Stomach smooth muscle (tissue), 2 donors: ENCODE measurements around the gene LTB.
A peak's percentile ranks its signal among the peaks of the same experiment; 100 is the strongest.
"Not testable (repeated sequence)": the region's sequence is repeated elsewhere in the genome, so short reads cannot be mapped to it uniquely, and the experiment has no call there.

ENCODE experiments used
- H3K27ac ChIP-seq: one replicate; pipeline ENCODE4 v1.7.0; 2013; ENCODE audit warnings: mild to moderate bottlenecking, low read length, inconsistent platforms
- H3K27me3 ChIP-seq, 2 donors: one replicate each; pipeline ENCODE4 v1.7.0; 2013; ENCODE audit warnings: low read length in 2 of 2; ENCODE audit not compliant: insufficient read depth in 2 of 2, control insufficient read depth in 1 of 2
- H3K36me3 ChIP-seq, 2 donors: one replicate each; pipeline ENCODE4 v1.7.0; 2013; ENCODE audit warnings: low read length in 2 of 2; ENCODE audit not compliant: control insufficient read depth in 2 of 2, insufficient read depth in 2 of 2
- H3K4me1 ChIP-seq: one replicate; pipeline ENCODE4 v1.7.0; 2013; ENCODE audit warnings: low read length; ENCODE audit not compliant: control insufficient read depth, insufficient read depth
- H3K4me3 ChIP-seq, 2 donors: one replicate each; pipeline ENCODE4 v1.7.0; 2013; ENCODE audit warnings: low read length in 2 of 2
- H3K9ac ChIP-seq, 2 donors: one replicate each; pipeline ENCODE4 v1.7.0; 2013; ENCODE audit warnings: low read length in 2 of 2, mild to moderate bottlenecking in 1 of 2
- H3K9me3 ChIP-seq, 2 donors: one replicate each; pipeline ENCODE4 v1.7.0; 2013; ENCODE audit warnings: low read length in 2 of 2; ENCODE audit not compliant: control insufficient read depth in 2 of 2
- donor health status: healthy.
- donor health status: Pancreatic carcinoma.

Gene LTB

GRCh38 chr6:31607317-31607716 lies 25.1 kb upstream of the LTB start:
- Histone ChIP-seq H3K36me3 (no peaks in the 10 kb centered on the region), H3K9me3 (no peaks in the 10 kb centered on the region), H3K27ac (no peak overlapping the region), H3K27me3 (no peaks in the 10 kb centered on the region), H3K4me3 (no peak overlapping the region), H3K9ac (no peak overlapping the region), H3K4me1 (no peaks in the 10 kb centered on the region)

DNA sequence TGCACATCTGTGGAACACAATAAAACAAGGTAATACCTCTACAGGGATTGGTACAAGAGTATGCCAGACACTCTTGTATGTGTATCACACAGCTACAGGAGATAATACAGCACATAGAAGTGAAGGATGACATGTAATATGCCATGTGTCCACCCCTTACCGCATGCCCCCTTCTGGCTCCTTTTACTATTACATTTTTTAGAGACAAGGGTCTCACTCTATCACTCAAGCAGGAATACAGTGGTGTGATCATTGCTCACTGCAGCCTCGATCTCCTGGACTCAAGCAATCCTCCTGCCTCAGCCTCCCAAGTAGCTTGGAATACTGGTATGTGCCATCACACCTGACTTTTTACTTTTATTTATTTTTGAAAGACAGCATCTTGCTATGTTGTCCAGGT lies 14.8 kb upstream of the LTB start:
- Histone ChIP-seq H3K4me1 (no peaks in the 10 kb centered on the region), H3K4me3 (no peak overlapping the region), H3K27ac (no peak overlapping the region), H3K36me3 (no peaks in the 10 kb centered on the region), H3K9ac (no peak overlapping the region), H3K27me3 (no peaks in the 10 kb centered on the region), H3K9me3 (no peaks in the 10 kb centered on the region)

GRCh38 chr6:31592396-31592771 lies 10.2 kb upstream of the LTB start:
- H3K4me1 ChIP-seq, result no peaks in the 10 kb centered on the region
- H3K27ac ChIP-seq, result no peak overlapping the region
- no peaks in the 10 kb centered on the region for H3K9me3 ChIP-seq
- H3K9ac ChIP-seq, result no peak overlapping the region
- no peak overlapping the region for H3K4me3 ChIP-seq
- no peaks in the 10 kb centered on the region for H3K36me3 ChIP-seq
- peaks cover 0 to 9% of the 10 kb centered on the region in 2 donors for H3K27me3 ChIP-seq

- not testable (repeated sequence) for H3K4me3 ChIP-seq, H3K27ac ChIP-seq, H3K9me3 ChIP-seq, H3K9ac ChIP-seq, H3K4me1 ChIP-seq, H3K36me3 ChIP-seq
- H3K27me3 ChIP-seq, result peaks cover 7 to 11% of the 10 kb centered on the region in 2 donors
Observed at GRCh38 chr6:31590691-31591090, 8.5 kb upstream of the LTB start.

DNA sequence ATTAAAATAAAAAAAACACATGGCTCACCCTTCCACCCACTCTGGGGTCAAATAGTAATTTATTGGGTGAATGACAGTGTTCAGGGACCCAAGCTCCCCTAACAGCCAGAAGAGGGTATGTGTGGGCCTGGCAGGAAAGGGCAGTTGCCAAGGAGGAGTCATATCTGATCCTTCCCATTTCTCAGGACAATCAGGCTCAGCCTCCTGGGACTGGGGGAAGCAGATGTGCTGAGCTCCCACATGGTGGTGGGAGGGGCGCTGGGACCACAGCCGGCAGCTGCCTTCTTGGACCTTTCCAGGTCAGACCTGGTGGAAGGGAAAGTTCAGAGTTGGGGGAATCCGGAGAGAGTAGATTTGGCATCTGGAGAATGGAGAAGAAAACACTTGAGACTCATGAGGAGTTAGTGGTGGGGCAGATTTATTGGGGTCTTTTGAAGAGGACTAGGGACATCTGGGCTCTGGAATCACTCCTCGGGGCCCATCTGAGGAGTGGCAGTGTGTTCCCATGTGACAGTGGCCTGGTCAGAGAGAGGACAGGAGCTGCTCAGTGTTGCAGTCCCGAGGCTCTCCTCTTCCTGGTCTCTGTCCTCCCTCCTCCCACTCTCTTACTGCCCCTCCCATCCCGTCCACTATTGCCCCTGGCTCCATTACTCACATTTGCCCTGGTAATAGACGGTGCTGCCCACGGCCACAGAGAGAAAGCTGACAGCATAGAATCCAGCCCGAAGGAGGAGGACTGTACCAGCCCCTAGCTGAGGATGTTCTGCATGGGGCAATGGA lies 6.8 kb upstream of the LTB start:
- H3K4me1 ChIP-seq, result no peaks in the 10 kb centered on the region

DNA sequence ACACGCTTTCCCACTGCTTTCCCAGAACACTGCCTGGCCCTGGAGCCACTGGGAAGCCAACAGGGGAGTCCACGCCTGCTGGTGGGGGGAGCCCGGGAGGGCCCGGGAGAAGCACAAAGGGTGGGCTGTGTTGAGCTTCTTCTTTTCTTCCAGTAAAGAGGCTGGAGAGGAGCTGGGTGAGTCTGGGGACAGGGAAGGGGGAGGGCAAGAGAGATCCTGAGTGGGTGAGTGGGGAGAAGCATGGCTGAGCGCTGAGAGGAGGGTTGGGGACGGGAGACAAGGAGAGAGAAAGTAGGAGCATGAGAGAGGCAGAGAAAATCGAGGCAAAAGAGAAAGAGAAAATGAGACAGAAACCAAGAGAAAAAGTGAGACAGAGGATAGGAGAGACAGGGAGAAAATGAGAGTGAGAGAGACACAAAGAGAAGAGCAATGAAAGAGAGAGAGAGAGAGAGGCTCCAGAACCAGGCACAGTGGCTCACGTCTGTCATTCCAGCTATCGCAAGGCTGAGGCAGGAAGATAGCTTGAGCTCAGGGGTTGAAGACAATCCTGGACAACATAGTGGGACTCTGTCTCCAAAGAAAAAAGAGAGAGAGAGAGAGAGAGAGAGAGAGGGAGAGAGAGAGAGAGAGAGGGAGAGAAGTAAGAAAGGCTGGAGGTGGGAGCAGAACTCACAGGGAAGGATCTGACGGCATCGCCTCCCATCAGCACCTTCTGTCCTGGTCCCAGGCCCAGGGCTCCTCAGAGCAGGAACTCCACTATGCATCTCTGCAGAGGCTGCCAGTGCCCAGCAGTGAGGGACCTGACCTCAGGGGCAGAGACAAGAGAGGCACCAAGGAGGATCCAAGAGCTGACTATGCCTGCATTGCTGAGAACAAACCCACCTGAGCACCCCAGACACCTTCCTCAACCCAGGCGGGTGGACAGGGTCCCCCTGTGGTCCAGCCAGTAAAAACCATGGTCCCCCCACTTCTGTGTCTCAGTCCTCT lies 5.9 kb upstream of the LTB start:
- no peak overlapping the region for H3K27ac ChIP-seq
- H3K27me3 ChIP-seq, result peaks cover 7 to 11% of the 10 kb centered on the region in 2 donors
- no peaks in the 10 kb centered on the region for H3K9me3 ChIP-seq
- no peak overlapping the region for H3K4me3 ChIP-seq
- H3K36me3 ChIP-seq, result no peaks in the 10 kb centered on the region
- H3K9ac ChIP-seq, result no peak overlapping the region
- H3K4me1 ChIP-seq, result no peaks in the 10 kb centered on the region

More for the DNA sequence above, 6.8 kb upstream of the LTB start:
- H3K36me3 ChIP-seq, result no peaks in the 10 kb centered on the region
- H3K27ac ChIP-seq, result no peak overlapping the region
- H3K27me3 ChIP-seq, result peaks cover 7 to 11% of the 10 kb centered on the region in 2 donors
- H3K9ac ChIP-seq, result no peak overlapping the region
- H3K9me3 ChIP-seq, result no peaks in the 10 kb centered on the region
- H3K4me3 ChIP-seq, result no peak overlapping the region

DNA sequence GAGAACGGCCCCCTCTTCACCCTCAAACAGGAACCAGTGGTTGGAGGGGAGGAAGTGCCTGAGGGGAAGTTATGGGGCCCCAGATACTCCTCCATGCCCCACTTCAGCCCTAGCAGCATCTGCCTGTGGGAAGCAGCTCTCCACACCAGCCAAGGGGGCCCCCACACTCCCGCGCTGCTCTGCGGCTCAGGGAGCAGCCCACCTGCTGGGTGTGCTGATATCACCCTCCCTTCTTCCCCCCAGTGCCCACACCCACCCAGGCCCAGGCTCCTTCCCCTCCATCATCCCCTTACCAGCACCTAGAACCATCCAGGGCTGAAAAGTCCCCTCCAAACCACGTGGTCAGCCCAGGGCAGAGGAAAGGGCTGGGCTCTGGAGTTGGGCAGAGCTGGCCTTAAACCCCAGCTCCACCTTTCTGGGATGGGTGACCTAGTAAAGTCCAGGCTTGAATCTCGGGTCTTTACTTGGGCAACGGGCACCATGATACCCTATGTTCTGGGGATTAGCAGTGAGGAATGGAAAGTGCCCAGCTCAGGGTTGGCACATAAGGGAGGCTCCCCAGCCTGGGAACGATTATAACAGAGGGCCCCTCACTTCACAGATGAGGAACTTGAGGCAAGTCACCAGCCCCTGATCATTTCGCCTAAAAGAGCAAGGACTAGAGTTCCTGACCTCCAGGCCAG lies 4.5 kb upstream of the LTB start:
- Histone ChIP-seq H3K4me3 (no peak overlapping the region), H3K36me3 (no peaks in the 10 kb centered on the region), H3K4me1 (peaks cover 5% of the 10 kb centered on the region), H3K27ac (no peak overlapping the region), H3K9ac (no peak overlapping the region), H3K9me3 (no peaks in the 10 kb centered on the region), H3K27me3 (peaks cover 7 to 11% of the 10 kb centered on the region in 2 donors)

- no peak within 1 kb of the TSS for H3K9ac ChIP-seq
Observed at GRCh38 chr6:31586008-31586407, 3.8 kb upstream of the LTB start, which contains the start of gene LST1. TSS of gene LST1 (plus strand) at chr6:31586277. CDS start at chr6:31587300, 1,023 bp downstream.

DNA sequence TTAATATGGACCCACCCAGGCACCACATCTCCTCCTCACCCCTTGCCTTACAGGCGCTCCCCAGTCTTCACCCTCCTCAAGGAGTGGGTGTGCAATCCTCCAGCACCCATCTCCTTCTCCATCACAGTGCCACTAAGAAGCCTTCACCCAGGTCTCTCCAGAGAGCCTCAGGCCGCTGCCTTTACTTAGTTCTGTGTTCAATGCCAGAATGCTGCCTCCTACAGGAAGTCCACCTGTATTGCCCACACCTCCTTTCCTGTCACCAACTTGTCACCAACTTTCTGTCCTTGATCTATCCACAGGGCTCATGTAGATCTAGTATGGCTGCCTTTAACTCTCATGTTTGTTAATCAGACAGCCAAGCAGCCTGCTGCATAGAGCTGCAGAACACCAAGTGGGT lies 3.3 kb upstream of the LTB start:
- Histone ChIP-seq H3K9me3 (no peaks in the 10 kb centered on the region), H3K9ac (no peak overlapping the region), H3K4me3 (no peak overlapping the region), H3K4me1 (peaks cover 16% of the 10 kb centered on the region), H3K27ac (no peak overlapping the region), H3K36me3 (no peaks in the 10 kb centered on the region), H3K27me3 (peaks cover 7 to 11% of the 10 kb centered on the region in 2 donors)

More at GRCh38 chr6:31586008-31586407, 3.8 kb upstream of the LTB start, which contains the start of gene LST1:
- H3K4me1 ChIP-seq, result peaks cover 11% of the 10 kb centered on the region
- H3K27me3 ChIP-seq, result peaks cover 7 to 11% of the 10 kb centered on the region in 2 donors
- no peaks in the 10 kb centered on the region for H3K9me3 ChIP-seq
- H3K27ac ChIP-seq, result no peak within 1 kb of the TSS
- H3K36me3 ChIP-seq, result no peaks in the 10 kb centered on the region
- no peak within 1 kb of the TSS for H3K4me3 ChIP-seq

DNA sequence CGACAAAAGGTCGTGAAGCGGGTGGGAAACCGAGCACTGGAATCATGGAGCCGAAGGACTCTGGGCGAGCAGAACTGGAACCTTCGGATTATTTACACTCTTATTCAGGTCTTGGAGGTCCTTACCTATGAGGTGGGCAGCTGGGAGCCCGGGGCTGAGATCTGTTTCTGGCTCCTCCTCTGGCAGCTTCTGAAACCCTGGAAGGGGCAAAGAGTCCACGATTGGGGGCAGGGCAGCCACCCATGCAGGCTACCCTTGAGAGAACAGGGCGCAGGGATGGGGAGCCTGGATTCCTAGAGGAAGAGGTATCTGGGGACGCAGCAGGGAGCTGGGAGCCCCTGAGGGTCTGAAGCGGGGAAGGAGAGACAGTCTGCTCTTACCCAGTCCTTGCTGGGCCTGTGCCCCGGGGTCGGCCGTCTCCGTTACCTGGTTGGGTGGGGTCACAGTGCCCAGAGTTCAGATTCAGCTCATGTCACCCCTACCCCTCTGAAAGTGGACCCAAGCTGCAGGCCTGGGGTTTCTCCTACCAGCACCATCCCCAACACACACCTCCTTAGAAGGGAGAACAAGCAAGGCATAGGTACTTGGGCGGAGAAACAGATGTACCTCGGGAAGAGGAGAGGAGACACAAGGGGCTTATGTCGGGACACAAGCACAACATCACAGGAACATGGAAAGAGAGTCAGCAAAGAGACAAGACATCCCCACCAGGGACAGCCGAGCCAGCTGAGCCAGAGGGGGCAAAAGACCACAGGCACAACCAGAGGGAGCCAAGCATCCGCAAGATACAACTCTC lies 592 bp downstream of the LTB start:
- Histone ChIP-seq H3K9me3 (no peaks in the 10 kb centered on the region), H3K4me3 (peak overlapping the region; percentile 92 to 94), H3K4me1 (peaks cover 19% of the 10 kb centered on the region), H3K27me3 (peaks cover under 1% of the 10 kb centered on the region in 2 donors), H3K36me3 (no peaks in the 10 kb centered on the region), H3K9ac (peak overlapping the region; percentile 88 to 91), H3K27ac (peak overlapping the region; percentile 79)
